WTC11 (cell line): Measurements from ENCODE around the gene TMEM187. TPM values are rescaled to one million over a fixed set of nuclear protein-coding genes. Genes with fewer than 3 reads are reported as not detected.
A peak's percentile ranks its signal among the peaks of the same experiment; 100 is the strongest.

Experiments used
- ATAC-seq: fragments of 200-7000 bp; cut with Tn5 transposase; 2 replicates; pipeline ENCODE4 v1.10.0; 2021; ENCODE audit warnings: mild to moderate bottlenecking, moderate library complexity
- CTCF ChIA-PET: fragments of 300-600 bp; sonication (Branson Sonifier 250); formaldehyde crosslinking; loops from one replicate; lab custom pipeline; 2021; ENCODE audit warnings: antibody characterized with exemption; lab: Charles Lee
- POLR2A ChIA-PET: fragments of 350-600 bp; sonication (Branson Sonifier 250); formaldehyde crosslinking; loops from one replicate; lab custom pipeline; 2021; ENCODE audit warnings: antibody characterized with exemption; lab: Charles Lee
- DNase-seq: peaks from one replicate; pipeline ENCODE4 v3.0.0; 2021; ENCODE audit warnings: low spot score
- H3K27ac Mint-ChIP-seq: 2 replicates; pipeline ENCODE4 v1.8.0; 2021; ENCODE audit warnings: mixed read lengths
- H3K27me3 Mint-ChIP-seq: 2 replicates; pipeline ENCODE4 v1.8.0; 2021; ENCODE audit warnings: low read depth, mild to moderate bottlenecking, moderate library complexity, mixed read lengths
- H3K36me3 Mint-ChIP-seq: 2 replicates; pipeline ENCODE4 v1.8.0; 2021; ENCODE audit warnings: mixed read lengths
- H3K4me1 Mint-ChIP-seq: 2 replicates; pipeline ENCODE4 v1.8.0; 2022; ENCODE audit warnings: mixed read lengths
- H3K4me3 Mint-ChIP-seq: 2 replicates; pipeline ENCODE4 v1.8.0; 2021; ENCODE audit warnings: mild to moderate bottlenecking, moderate library complexity, mixed read lengths
- H3K9me3 Mint-ChIP-seq: 2 replicates; pipeline ENCODE4 v1.8.0; 2021; ENCODE audit warnings: mixed read lengths
- ATF1 ChIP-seq: sonication (generic); formaldehyde crosslinking; IDR thresholded peaks from 2 replicates; pipeline ENCODE4 v1.8.1; 2023; ENCODE audit warnings: mild to moderate bottlenecking, moderate library complexity, missing genetic modification reagents
- CBFB ChIP-seq: sonication (generic); formaldehyde crosslinking; IDR thresholded peaks from 2 replicates; pipeline ENCODE4 v1.8.1; 2022; ENCODE audit warnings: mild to moderate bottlenecking, low read depth, missing genetic modification reagents
- EMX1 ChIP-seq: fragments of 250-450 bp; sonication (Bioruptor Pico); IDR thresholded peaks from 2 replicates; pipeline ENCODE4 v1.8.0; 2021; ENCODE audit warnings: mild to moderate bottlenecking
- ETV6 ChIP-seq: sonication (generic); formaldehyde crosslinking; IDR thresholded peaks from 2 replicates; pipeline ENCODE4 v1.8.1; 2022; ENCODE audit warnings: mild to moderate bottlenecking, missing genetic modification reagents
- FOXJ3 ChIP-seq: sonication (generic); formaldehyde crosslinking; IDR thresholded peaks from 2 replicates; pipeline ENCODE4 v1.9.0; 2021; ENCODE audit warnings: missing genetic modification reagents, mild to moderate bottlenecking, borderline replicate concordance
- FOXP1 ChIP-seq: sonication (generic); formaldehyde crosslinking; IDR thresholded peaks from 2 replicates; pipeline ENCODE4 v1.8.0; 2022; ENCODE audit warnings: missing genetic modification reagents, mild to moderate bottlenecking, moderate library complexity, borderline replicate concordance
- JUN ChIP-seq: sonication (generic); formaldehyde crosslinking; IDR thresholded peaks from 2 replicates; pipeline ENCODE4 v1.8.0; 2023; ENCODE audit warnings: mild to moderate bottlenecking, missing genetic modification reagents
- MYBL2 ChIP-seq: sonication (generic); formaldehyde crosslinking; IDR thresholded peaks from 2 replicates; pipeline ENCODE4 v1.8.1; 2023; ENCODE audit warnings: mild to moderate bottlenecking, moderate library complexity, missing genetic modification reagents
- NFATC4 ChIP-seq: fragments of 250-450 bp; sonication (Bioruptor Pico); IDR thresholded peaks from 2 replicates; pipeline ENCODE4 v1.9.0; 2021; ENCODE audit warnings: mild to moderate bottlenecking
- OVOL2 ChIP-seq: fragments of 250-450 bp; sonication (Bioruptor Pico); IDR thresholded peaks from 2 replicates; pipeline ENCODE4 v1.9.0; 2021; ENCODE audit warnings: mild to moderate bottlenecking, borderline replicate concordance
- PRRX2 ChIP-seq: fragments of 250-450 bp; sonication (Bioruptor Pico); IDR thresholded peaks from 2 replicates; pipeline ENCODE4 v1.8.0; 2021; ENCODE audit warnings: mild to moderate bottlenecking
- RELA ChIP-seq: sonication (generic); formaldehyde crosslinking; IDR thresholded peaks from 2 replicates; pipeline ENCODE4 v1.8.1; 2022; ENCODE audit warnings: missing genetic modification reagents, mild to moderate bottlenecking, borderline replicate concordance
- TP53 ChIP-seq: sonication (generic); formaldehyde crosslinking; IDR thresholded peaks from 2 replicates; pipeline ENCODE4 v1.8.1; 2023; ENCODE audit warnings: mild to moderate bottlenecking, missing genetic modification reagents
- ZNF423 ChIP-seq: fragments of 250-450 bp; sonication (Bioruptor Pico); IDR thresholded peaks from 2 replicates; pipeline ENCODE4 v2.1.2; 2022; ENCODE audit warnings: mild to moderate bottlenecking, moderate library complexity
- total RNA-seq: library from RNA; stranded (reverse); gene quantifications from 3 replicates; pipeline ENCODE4 v1.2.3, GENCODE V29; 2021
- TF ChIP-seq, protein P1 (sequence below): fragments of 250-450 bp; sonication (Bioruptor Pico); IDR thresholded peaks from 2 replicates; pipeline ENCODE4 v2.1.2; 2022; ENCODE audit warnings: mild to moderate bottlenecking, moderate library complexity
- TF ChIP-seq, protein P2 (sequence below): fragments of 250-450 bp; sonication (Bioruptor Pico); IDR thresholded peaks from 2 replicates; pipeline ENCODE4 v1.9.0; 2021; ENCODE audit warnings: moderate library complexity, mild to moderate bottlenecking, inconsistent platforms, borderline replicate concordance
- TF ChIP-seq, protein P3 (sequence below): sonication (generic); formaldehyde crosslinking; IDR thresholded peaks from 2 replicates; pipeline ENCODE4 v1.8.0; 2022; ENCODE audit warnings: mild to moderate bottlenecking, missing genetic modification reagents
- TF ChIP-seq, protein P4 (sequence below): sonication (generic); formaldehyde crosslinking; IDR thresholded peaks from 2 replicates; pipeline ENCODE4 v1.8.1; 2023; ENCODE audit warnings: mild to moderate bottlenecking, missing genetic modification reagents, borderline replicate concordance
- TF ChIP-seq, protein P5 (sequence below): sonication (generic); formaldehyde crosslinking; IDR thresholded peaks from 2 replicates; pipeline ENCODE4 v1.8.0; 2022; ENCODE audit warnings: mild to moderate bottlenecking, missing genetic modification reagents
- TF ChIP-seq, protein P6 (sequence below): fragments of 250-450 bp; sonication (Bioruptor Pico); IDR thresholded peaks from 2 replicates; pipeline ENCODE4 v1.8.0; 2021; ENCODE audit warnings: mild to moderate bottlenecking
- TF ChIP-seq, protein P7 (sequence below): sonication (generic); formaldehyde crosslinking; IDR thresholded peaks from 2 replicates; pipeline ENCODE4 v1.8.1; 2022; ENCODE audit warnings: mild to moderate bottlenecking, moderate library complexity, missing genetic modification reagents
- TF ChIP-seq, protein P8 (sequence below): sonication (generic); formaldehyde crosslinking; IDR thresholded peaks from 2 replicates; pipeline ENCODE4 v1.8.0; 2022; ENCODE audit warnings: mild to moderate bottlenecking, missing genetic modification reagents
- TF ChIP-seq, protein P9 (sequence below): sonication (generic); formaldehyde crosslinking; IDR thresholded peaks from 2 replicates; pipeline ENCODE4 v1.8.0; 2022; ENCODE audit warnings: mild to moderate bottlenecking, missing genetic modification reagents

TMEM187 gene
- total RNA-seq, 1 experiment from 2014 or later: 8.4 TPM

DNA sequence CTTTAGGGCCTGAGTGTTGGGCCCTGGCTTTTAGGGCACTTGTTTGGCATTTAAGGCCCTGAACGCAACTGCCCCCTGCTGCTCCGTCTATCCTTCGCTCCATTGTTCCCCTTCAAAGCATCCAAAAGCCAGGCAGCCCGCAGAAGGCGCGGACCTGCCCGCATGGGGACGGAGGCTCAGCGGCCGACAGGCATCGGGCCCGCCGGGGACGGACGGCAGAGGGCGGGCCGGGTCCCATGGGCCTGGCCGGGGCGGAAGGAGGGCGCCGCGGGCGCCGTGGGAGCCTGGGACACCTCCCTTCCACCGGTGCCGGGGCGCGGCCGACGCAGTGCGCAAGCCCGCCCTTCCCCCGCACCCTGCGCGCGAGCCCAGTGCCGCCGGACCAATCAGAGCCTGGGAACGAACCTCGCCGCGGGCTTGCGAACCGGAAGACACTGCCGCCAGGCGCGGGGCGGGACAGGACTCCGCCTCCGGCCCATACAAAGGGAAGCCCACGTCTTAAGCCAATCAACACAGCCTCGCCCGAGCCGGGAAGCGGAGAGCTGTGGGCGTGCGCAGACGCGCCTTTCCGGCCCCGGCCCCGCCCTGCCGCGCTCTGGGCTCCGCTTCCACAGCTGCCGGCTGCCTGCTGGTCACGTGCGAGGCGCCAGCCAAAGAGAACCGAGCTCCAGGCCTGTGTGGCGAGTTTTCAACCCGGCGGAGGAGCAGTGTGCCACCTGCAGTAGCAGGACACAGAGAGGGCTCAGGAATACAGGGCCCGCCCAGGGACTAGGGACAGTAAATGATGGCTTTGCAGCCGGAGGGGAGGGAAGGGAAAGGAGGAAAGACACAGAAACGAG, 44.4 kb upstream of the TMEM187 start:
- DNase-seq (peak; percentile 91), ATAC-seq (peak; percentile 89)
- peak overlapping the region; percentile 98 for H3K27ac Mint-ChIP-seq
- CTCF ChIA-PET: interaction anchor here (0.6 to 6.9 kb wide), 11 partner anchors 12 to 309 kb away, joined by 3 to 116 read pairs (median 5); partner anchors contain the start of gene RENBP
- H3K4me1 Mint-ChIP-seq: peaks cover 25% of the 10 kb centered on the region
- peak overlapping the region; percentile 79 for H3K4me3 Mint-ChIP-seq
- POLR2A ChIA-PET: interaction anchor here (0.6 to 2.0 kb wide), 12 partner anchors 13 to 443 kb away, joined by 3 to 8 read pairs (median 4); partner anchors contain the start of genes HCFC1, L1CAM and RENBP
- no peaks in the 10 kb centered on the region for H3K27me3 Mint-ChIP-seq
- no peaks in the 10 kb centered on the region for H3K9me3 Mint-ChIP-seq
- H3K36me3 Mint-ChIP-seq: peaks cover 6% of the 10 kb centered on the region
- TF ChIP-seq, protein P1, sequence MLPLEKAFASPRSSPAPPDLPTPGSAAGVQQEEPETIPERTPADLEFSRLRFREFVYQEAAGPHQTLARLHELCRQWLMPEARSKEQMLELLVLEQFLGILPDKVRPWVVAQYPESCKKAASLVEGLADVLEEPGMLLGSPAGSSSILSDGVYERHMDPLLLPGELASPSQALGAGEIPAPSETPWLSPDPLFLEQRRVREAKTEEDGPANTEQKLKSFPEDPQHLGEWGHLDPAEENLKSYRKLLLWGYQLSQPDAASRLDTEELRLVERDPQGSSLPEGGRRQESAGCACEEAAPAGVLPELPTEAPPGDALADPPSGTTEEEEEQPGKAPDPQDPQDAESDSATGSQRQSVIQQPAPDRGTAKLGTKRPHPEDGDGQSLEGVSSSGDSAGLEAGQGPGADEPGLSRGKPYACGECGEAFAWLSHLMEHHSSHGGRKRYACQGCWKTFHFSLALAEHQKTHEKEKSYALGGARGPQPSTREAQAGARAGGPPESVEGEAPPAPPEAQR (CRISPR knock-in tag): no peak
- TF ChIP-seq, protein P2, sequence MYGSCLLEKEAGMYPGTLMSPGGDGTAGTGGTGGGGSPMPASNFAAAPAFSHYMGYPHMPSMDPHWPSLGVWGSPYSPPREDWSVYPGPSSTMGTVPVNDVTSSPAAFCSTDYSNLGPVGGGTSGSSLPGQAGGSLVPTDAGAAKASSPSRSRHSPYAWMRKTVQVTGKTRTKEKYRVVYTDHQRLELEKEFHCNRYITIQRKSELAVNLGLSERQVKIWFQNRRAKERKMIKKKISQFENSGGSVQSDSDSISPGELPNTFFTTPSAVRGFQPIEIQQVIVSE: no peak
- TF ChIP-seq EMX1 (CRISPR knock-in tag): peak; percentile 76; the same call in 1 of the 2 replicates
- TF ChIP-seq, protein P3, sequence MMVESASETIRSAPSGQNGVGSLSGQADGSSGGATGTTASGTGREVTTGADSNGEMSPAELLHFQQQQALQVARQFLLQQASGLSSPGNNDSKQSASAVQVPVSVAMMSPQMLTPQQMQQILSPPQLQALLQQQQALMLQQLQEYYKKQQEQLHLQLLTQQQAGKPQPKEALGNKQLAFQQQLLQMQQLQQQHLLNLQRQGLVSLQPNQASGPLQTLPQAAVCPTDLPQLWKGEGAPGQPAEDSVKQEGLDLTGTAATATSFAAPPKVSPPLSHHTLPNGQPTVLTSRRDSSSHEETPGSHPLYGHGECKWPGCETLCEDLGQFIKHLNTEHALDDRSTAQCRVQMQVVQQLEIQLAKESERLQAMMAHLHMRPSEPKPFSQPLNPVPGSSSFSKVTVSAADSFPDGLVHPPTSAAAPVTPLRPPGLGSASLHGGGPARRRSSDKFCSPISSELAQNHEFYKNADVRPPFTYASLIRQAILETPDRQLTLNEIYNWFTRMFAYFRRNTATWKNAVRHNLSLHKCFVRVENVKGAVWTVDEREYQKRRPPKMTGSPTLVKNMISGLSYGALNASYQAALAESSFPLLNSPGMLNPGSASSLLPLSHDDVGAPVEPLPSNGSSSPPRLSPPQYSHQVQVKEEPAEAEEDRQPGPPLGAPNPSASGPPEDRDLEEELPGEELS (CRISPR knock-in tag): no peak
- TF ChIP-seq TP53 (CRISPR knock-in tag): no peak
- TF ChIP-seq CBFB (CRISPR knock-in tag): no peak
- peak; percentile 35; the same call in 1 of the 2 replicates for TF ChIP-seq NFATC4
- TF ChIP-seq, protein P4, sequence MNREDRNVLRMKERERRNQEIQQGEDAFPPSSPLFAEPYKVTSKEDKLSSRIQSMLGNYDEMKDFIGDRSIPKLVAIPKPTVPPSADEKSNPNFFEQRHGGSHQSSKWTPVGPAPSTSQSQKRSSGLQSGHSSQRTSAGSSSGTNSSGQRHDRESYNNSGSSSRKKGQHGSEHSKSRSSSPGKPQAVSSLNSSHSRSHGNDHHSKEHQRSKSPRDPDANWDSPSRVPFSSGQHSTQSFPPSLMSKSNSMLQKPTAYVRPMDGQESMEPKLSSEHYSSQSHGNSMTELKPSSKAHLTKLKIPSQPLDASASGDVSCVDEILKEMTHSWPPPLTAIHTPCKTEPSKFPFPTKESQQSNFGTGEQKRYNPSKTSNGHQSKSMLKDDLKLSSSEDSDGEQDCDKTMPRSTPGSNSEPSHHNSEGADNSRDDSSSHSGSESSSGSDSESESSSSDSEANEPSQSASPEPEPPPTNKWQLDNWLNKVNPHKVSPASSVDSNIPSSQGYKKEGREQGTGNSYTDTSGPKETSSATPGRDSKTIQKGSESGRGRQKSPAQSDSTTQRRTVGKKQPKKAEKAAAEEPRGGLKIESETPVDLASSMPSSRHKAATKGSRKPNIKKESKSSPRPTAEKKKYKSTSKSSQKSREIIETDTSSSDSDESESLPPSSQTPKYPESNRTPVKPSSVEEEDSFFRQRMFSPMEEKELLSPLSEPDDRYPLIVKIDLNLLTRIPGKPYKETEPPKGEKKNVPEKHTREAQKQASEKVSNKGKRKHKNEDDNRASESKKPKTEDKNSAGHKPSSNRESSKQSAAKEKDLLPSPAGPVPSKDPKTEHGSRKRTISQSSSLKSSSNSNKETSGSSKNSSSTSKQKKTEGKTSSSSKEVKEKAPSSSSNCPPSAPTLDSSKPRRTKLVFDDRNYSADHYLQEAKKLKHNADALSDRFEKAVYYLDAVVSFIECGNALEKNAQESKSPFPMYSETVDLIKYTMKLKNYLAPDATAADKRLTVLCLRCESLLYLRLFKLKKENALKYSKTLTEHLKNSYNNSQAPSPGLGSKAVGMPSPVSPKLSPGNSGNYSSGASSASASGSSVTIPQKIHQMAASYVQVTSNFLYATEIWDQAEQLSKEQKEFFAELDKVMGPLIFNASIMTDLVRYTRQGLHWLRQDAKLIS (CRISPR knock-in tag): no peak
- TF ChIP-seq, protein P5, sequence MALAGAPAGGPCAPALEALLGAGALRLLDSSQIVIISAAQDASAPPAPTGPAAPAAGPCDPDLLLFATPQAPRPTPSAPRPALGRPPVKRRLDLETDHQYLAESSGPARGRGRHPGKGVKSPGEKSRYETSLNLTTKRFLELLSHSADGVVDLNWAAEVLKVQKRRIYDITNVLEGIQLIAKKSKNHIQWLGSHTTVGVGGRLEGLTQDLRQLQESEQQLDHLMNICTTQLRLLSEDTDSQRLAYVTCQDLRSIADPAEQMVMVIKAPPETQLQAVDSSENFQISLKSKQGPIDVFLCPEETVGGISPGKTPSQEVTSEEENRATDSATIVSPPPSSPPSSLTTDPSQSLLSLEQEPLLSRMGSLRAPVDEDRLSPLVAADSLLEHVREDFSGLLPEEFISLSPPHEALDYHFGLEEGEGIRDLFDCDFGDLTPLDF (CRISPR knock-in tag): no peak
- TF ChIP-seq FOXP1 (CRISPR knock-in tag): no peak
- TF ChIP-seq ETV6 (CRISPR knock-in tag): 0 out of 2 replicates have a peak, but pooled peaks have one; percentile 28
- no peak; the same call in 1 of the 2 replicates for TF ChIP-seq PRRX2 (CRISPR knock-in tag)
- TF ChIP-seq, protein P6, sequence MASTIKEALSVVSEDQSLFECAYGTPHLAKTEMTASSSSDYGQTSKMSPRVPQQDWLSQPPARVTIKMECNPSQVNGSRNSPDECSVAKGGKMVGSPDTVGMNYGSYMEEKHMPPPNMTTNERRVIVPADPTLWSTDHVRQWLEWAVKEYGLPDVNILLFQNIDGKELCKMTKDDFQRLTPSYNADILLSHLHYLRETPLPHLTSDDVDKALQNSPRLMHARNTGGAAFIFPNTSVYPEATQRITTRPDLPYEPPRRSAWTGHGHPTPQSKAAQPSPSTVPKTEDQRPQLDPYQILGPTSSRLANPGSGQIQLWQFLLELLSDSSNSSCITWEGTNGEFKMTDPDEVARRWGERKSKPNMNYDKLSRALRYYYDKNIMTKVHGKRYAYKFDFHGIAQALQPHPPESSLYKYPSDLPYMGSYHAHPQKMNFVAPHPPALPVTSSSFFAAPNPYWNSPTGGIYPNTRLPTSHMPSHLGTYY (CRISPR knock-in tag): no peak
- no peak for TF ChIP-seq ZNF423 (CRISPR knock-in tag)
- TF ChIP-seq MYBL2 (CRISPR knock-in tag): no peak
- TF ChIP-seq, protein P7, sequence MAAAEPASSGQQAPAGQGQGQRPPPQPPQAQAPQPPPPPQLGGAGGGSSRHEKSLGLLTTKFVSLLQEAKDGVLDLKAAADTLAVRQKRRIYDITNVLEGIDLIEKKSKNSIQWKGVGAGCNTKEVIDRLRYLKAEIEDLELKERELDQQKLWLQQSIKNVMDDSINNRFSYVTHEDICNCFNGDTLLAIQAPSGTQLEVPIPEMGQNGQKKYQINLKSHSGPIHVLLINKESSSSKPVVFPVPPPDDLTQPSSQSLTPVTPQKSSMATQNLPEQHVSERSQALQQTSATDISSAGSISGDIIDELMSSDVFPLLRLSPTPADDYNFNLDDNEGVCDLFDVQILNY: peak; percentile 82
- TF ChIP-seq, protein P8, sequence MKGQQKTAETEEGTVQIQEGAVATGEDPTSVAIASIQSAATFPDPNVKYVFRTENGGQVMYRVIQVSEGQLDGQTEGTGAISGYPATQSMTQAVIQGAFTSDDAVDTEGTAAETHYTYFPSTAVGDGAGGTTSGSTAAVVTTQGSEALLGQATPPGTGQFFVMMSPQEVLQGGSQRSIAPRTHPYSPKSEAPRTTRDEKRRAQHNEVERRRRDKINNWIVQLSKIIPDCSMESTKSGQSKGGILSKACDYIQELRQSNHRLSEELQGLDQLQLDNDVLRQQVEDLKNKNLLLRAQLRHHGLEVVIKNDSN (CRISPR knock-in tag): peak; percentile 94
- no peak for TF ChIP-seq JUN (CRISPR knock-in tag)
- no peak for TF ChIP-seq OVOL2 (CRISPR knock-in tag)
- no peak for TF ChIP-seq RELA
- TF ChIP-seq FOXJ3 (CRISPR knock-in tag): no peak
- TF ChIP-seq, protein P9, sequence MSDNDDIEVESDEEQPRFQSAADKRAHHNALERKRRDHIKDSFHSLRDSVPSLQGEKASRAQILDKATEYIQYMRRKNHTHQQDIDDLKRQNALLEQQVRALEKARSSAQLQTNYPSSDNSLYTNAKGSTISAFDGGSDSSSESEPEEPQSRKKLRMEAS: 0 out of 2 replicates have a peak, but pooled peaks have one; percentile 59
- no peak for TF ChIP-seq ATF1
